Osteocyte (in vitro differentiated cells): ENCODE data around the gene ZNF101. TPM values are rescaled to one million over a fixed set of nuclear protein-coding genes. Genes with fewer than 3 reads are reported as not detected.
"Not testable (repeated sequence)": the region's sequence is repeated elsewhere in the genome, so short reads cannot be mapped to it uniquely, and the experiment has no call there.

ENCODE experiments used
- DNase-seq: peaks from one replicate; pipeline ENCODE4 v3.0.0; 2021; ENCODE audit warnings: mixed read lengths; ENCODE audit not compliant: unreplicated experiment; ENCODE audit errors: extremely low spot score
- H3K27ac Mint-ChIP-seq: one replicate; pipeline ENCODE4 v1.8.0; 2021; ENCODE audit warnings: mild to moderate bottlenecking, mixed read lengths; ENCODE audit not compliant: unreplicated experiment
- H3K27me3 Mint-ChIP-seq: one replicate; pipeline ENCODE4 v1.8.0; 2021; ENCODE audit warnings: mixed read lengths; ENCODE audit not compliant: unreplicated experiment
- H3K36me3 Mint-ChIP-seq: one replicate; pipeline ENCODE4 v1.8.0; 2021; ENCODE audit warnings: mixed read lengths; ENCODE audit not compliant: unreplicated experiment
- H3K4me1 Mint-ChIP-seq: one replicate; pipeline ENCODE4 v1.8.0; 2021; ENCODE audit warnings: mixed read lengths; ENCODE audit not compliant: unreplicated experiment
- H3K4me3 Mint-ChIP-seq: one replicate; pipeline ENCODE4 v1.8.0; 2021; ENCODE audit warnings: mild to moderate bottlenecking, moderate library complexity, mixed read lengths; ENCODE audit not compliant: unreplicated experiment
- H3K9me3 Mint-ChIP-seq: one replicate; pipeline ENCODE4 v1.8.0; 2021; ENCODE audit warnings: mixed read lengths; ENCODE audit not compliant: unreplicated experiment
- total RNA-seq: library from RNA; stranded (reverse); gene quantifications from 2 replicates; pipeline ENCODE4 v1.2.1, GENCODE V29; 2021
- TF ChIP-seq, protein P1 (sequence below): fragments of 200-600 bp; sonication (generic); IDR thresholded peaks from 2 replicates; pipeline ENCODE4 v1.5.0; 2021; ENCODE audit warnings: antibody characterized with exemption, mild to moderate bottlenecking, moderate library complexity

Gene ZNF101
- total RNA-seq, 1 donor from 2014 or later: 8.4 TPM

DNA sequence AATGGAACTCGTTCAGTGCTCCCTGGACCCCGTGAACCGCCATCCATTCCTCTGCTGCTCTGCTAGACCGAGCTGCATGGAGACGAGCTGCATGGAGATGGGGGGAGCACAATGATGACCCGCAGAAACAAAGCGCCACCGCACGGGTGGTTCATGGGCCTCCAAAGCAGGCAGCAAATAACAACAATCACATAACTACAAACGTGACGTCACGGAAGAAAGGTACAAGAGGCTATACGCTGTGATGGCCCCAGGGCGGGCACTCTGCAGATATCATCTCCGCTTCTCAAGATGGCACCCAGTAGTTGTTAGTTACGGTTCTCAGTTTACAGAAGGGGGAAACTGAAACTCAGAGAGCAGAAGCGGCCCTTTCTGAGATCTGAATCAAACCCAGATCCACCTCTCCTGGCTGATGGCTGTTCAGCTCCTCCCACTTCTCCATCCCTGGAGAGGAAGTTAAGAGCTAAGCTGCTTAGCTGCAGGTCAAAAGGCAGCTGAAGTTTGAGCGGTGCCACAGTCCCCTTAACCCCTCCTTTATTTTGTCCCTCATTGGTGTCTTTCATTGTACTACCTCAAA, 6.9 kb upstream of the ZNF101 start:
- no peak for DNase-seq
- no peaks in the 10 kb centered on the region for H3K9me3 Mint-ChIP-seq
- H3K27me3 Mint-ChIP-seq: no peaks in the 10 kb centered on the region
- H3K4me3 Mint-ChIP-seq: peak overlapping the region; percentile 83
- H3K4me1 Mint-ChIP-seq: peaks cover 20% of the 10 kb centered on the region
- TF ChIP-seq, protein P1, sequence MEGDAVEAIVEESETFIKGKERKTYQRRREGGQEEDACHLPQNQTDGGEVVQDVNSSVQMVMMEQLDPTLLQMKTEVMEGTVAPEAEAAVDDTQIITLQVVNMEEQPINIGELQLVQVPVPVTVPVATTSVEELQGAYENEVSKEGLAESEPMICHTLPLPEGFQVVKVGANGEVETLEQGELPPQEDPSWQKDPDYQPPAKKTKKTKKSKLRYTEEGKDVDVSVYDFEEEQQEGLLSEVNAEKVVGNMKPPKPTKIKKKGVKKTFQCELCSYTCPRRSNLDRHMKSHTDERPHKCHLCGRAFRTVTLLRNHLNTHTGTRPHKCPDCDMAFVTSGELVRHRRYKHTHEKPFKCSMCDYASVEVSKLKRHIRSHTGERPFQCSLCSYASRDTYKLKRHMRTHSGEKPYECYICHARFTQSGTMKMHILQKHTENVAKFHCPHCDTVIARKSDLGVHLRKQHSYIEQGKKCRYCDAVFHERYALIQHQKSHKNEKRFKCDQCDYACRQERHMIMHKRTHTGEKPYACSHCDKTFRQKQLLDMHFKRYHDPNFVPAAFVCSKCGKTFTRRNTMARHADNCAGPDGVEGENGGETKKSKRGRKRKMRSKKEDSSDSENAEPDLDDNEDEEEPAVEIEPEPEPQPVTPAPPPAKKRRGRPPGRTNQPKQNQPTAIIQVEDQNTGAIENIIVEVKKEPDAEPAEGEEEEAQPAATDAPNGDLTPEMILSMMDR: no peak
- H3K36me3 Mint-ChIP-seq: peaks cover 13% of the 10 kb centered on the region
- H3K27ac Mint-ChIP-seq: no peak overlapping the region

DNA sequence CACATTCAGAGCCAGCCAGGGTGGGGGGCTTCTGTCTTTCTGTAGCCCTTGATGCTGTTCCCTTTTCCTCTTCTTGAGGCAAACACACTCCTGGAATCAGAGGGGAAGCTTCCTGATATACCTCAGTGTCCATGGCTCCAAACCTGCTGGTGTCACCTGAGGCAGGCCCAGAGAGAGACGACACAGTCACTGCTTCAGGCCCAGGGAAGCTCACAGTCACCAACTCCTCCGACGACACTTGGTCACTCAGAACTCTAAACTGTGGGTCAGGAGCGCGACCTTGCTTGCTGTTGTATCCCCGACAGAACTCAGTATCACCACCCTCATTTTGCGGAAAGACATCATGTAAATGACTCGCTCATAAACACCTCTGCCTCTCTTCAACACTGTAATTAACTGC, 6.3 kb upstream of the ZNF101 start:
- H3K27me3 Mint-ChIP-seq: no peaks in the 10 kb centered on the region
- H3K36me3 Mint-ChIP-seq: peaks cover 10% of the 10 kb centered on the region
- TF ChIP-seq, protein P1: no peak
- peak overlapping the region; percentile 83 for H3K4me3 Mint-ChIP-seq
- H3K9me3 Mint-ChIP-seq: no peaks in the 10 kb centered on the region
- peak overlapping the region; percentile 39 for H3K27ac Mint-ChIP-seq
- H3K4me1 Mint-ChIP-seq: peaks cover 20% of the 10 kb centered on the region
- no peak for DNase-seq

DNA sequence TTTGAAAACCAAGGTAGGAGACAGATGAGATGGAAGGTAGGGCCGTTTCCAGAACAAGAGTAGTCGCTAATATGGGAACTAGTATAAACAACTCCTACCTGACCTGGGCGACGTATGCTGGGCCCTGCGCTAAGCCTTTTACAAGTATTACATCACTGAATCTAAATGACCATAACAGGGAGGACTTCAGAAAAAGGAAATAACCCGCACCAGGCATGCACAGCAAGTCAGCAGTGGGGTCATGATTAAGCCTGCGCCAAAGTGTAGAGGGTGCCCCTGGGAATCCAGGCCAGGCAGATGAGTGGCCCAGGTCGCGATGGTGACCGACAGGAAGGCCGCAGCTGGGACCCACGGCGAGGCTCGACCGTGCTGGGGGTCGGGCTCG, 5.8 kb upstream of the ZNF101 start:
- no peaks in the 10 kb centered on the region for H3K9me3 Mint-ChIP-seq
- DNase-seq: no peak
- peaks cover 7% of the 10 kb centered on the region for H3K36me3 Mint-ChIP-seq
- peak overlapping the region; percentile 83 for H3K4me3 Mint-ChIP-seq
- TF ChIP-seq, protein P1: no peak
- peaks cover 20% of the 10 kb centered on the region for H3K4me1 Mint-ChIP-seq
- peak overlapping the region; percentile 39 for H3K27ac Mint-ChIP-seq
- H3K27me3 Mint-ChIP-seq: no peaks in the 10 kb centered on the region

DNA sequence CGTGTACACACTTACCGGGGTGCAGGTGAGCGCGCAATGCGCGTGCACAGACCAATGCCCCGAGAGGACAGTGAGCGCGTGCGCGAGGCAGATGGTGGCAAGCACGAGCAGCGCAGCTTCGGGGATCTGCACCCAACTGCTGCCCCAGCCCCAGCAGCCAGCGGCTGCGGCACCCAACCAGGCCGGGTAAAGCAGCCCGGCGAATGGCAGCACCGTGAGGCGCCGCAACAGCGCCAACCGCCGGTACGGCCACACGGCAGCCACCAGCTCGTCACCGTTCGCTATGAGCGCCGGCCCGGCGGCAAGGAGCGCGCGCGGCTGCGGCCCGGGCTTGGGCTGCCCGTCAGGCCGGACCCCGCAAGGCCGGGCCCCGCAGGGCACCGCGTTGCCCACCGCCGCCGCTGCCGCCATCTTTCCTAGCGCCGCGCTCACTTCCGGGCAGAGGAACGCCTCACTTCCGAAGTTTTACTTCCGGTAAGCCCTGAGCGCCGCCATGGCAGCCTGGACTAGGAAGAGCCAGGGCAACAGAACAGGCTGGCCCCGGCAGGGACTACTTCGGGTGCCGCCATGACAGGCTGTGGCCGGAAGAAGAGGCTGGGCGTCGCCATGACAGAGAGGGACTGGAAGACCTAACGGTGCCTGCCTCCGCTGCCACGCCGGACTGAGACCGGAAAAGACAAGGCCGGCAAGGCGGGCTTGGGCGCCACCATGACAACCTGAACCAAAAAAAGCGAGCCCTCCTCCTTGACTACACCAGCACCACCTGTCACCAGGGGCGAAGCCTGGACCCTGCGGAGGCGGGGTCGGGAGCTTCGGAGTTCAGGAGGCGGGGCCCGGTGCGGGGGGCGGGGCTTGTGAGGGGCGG, 5.2 kb upstream of the ZNF101 start, which contains the start of gene ATP13A1:
Gene ATP13A1, minus strand, starts transcription at position 421 of the 865 bp plus-strand sequence. Its CDS starts 10 bp downstream, at position 411.
- H3K9me3 Mint-ChIP-seq: no peaks in the 10 kb centered on the region
- H3K27me3 Mint-ChIP-seq: no peaks in the 10 kb centered on the region
- H3K36me3 Mint-ChIP-seq: peaks cover 2% of the 10 kb centered on the region
- DNase-seq: peak; percentile 98
- peak within 1 kb of the TSS; percentile 89 for H3K4me3 Mint-ChIP-seq
- peaks cover 25% of the 10 kb centered on the region for H3K4me1 Mint-ChIP-seq
- H3K27ac Mint-ChIP-seq: peak within 1 kb of the TSS; percentile 99
- TF ChIP-seq, protein P1: peak; percentile 39

DNA sequence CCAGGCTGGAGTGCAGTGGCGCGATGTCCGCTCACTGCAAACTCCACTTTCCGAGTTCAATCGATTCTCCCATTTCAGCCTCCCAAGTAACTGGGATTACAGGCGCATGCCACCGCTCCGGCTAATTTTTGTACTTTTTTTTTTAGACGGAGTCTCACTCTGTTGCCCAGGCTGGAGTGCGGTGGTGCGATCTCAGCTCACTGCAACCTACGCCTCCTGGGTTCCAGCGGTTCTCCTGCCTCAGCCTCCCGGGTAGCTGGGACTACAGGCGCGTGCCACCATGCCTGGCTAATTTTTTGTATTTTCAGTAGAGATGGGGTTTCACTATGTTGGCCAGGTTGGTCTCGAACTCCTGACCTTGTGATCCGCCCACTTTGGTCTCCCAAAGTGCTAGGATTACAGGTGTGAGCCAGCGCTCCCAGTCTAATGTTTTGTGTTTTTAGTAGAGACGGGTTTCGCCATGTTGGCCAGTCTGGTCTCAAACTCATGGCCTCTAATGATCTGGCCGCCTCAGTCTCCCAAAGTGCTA, 3.2 kb upstream of the ZNF101 start:
- H3K36me3 Mint-ChIP-seq, H3K4me3 Mint-ChIP-seq, H3K9me3 Mint-ChIP-seq, H3K27ac Mint-ChIP-seq, DNase-seq, H3K27me3 Mint-ChIP-seq: not testable (repeated sequence)
- H3K4me1 Mint-ChIP-seq: peaks cover 39% of the 10 kb centered on the region
